Measurements from ENCODE around the gene RNF167. TPM values are rescaled to one million over a fixed set of nuclear protein-coding genes. Genes with fewer than 3 reads are reported as not detected.
A peak's percentile ranks its signal among the peaks of the same experiment; 100 is the strongest.

The RNF167 gene
- total RNA-seq (34.6 TPM), polyA plus RNA-seq (ENCODE audit: insufficient read depth in 1 of 8, insufficient read length in 8 of 8, low replicate concordance in 1 of 8) (10 to 100 TPM; 66.0 to 71.5 (median 69.6) TPM)
- long read RNA-seq, donor 1, transcript RNF167-211 (9 exons, 1,757 nt) = major isoform, 5 of 8 reads
- long read RNA-seq, donor 1, partial matches to known transcripts = 0 of 8 reads
- long read RNA-seq, donor 1, other reads (novel, unspliced or antisense) = 0 of 8 reads
- long read RNA-seq, donor 2, partial matches to known transcripts = 0 of 2 reads
- long read RNA-seq, donor 2, other reads (novel, unspliced or antisense) = 0 of 2 reads
- long read RNA-seq, donor 3, transcript RNF167-211 (9 exons, 1,757 nt) = major isoform, 6 of 9 reads
- long read RNA-seq, donor 3, partial matches to known transcripts = 0 of 9 reads
- long read RNA-seq, donor 3, other reads (novel, unspliced or antisense) = 0 of 9 reads
- long read RNA-seq, donor 4, partial matches to known transcripts = 0 of 1 reads
- long read RNA-seq, donor 4, other reads (novel, unspliced or antisense) = 0 of 1 reads
- long read RNA-seq, donor 5, transcript RNF167-201 (10 exons, 1,915 nt) = minor isoform, 12 of 47 reads
- long read RNA-seq, donor 5, transcript RNF167-211 (9 exons, 1,757 nt) = major isoform, 16 of 47 reads
- long read RNA-seq, donor 5, partial matches to known transcripts = 10 of 47 reads
- long read RNA-seq, donor 5, other reads (novel, unspliced or antisense) = 0 of 47 reads
- long read RNA-seq, donor 6, transcript RNF167-211 (9 exons, 1,757 nt) = minor isoform, 5 of 28 reads
- long read RNA-seq, donor 6, transcript RNF167-201 (10 exons, 1,915 nt) = major isoform, 7 of 28 reads
- long read RNA-seq, donor 6, partial matches to known transcripts = 14 of 28 reads
- long read RNA-seq, donor 6, other reads (novel, unspliced or antisense) = 0 of 28 reads
- long read RNA-seq, donor 7, transcript RNF167-201 (10 exons, 1,915 nt) = minor isoform, 5 of 17 reads
- long read RNA-seq, donor 7, transcript RNF167-211 (9 exons, 1,757 nt) = major isoform, 8 of 17 reads
- long read RNA-seq, donor 7, partial matches to known transcripts = 0 of 17 reads
- long read RNA-seq, donor 7, other reads (novel, unspliced or antisense) = 0 of 17 reads
- long read RNA-seq, donor 8, partial matches to known transcripts = 7 of 17 reads
- long read RNA-seq, donor 8, other reads (novel, unspliced or antisense) = 0 of 17 reads
- long read RNA-seq, donor 9, partial matches to known transcripts = 5 of 12 reads
- long read RNA-seq, donor 9, other reads (novel, unspliced or antisense) = 0 of 12 reads
- long read RNA-seq, donor 10, partial matches to known transcripts = 0 of 11 reads
- long read RNA-seq, donor 10, other reads (novel, unspliced or antisense) = 0 of 11 reads
- long read RNA-seq, donor 11, transcript RNF167-211 (9 exons, 1,757 nt) = major isoform, 5 of 8 reads
- long read RNA-seq, donor 11, partial matches to known transcripts = 0 of 8 reads
- long read RNA-seq, donor 11, other reads (novel, unspliced or antisense) = 0 of 8 reads

GRCh38 chr17:4939796-4940554 is at the start of gene RNF167, which contains the start of gene SLC25A11:
RNF167 (plus strand) TSS chr17:4940268; CDS start chr17:4940910, 642 bp downstream.
SLC25A11 (minus strand) TSS chr17:4940046; CDS start chr17:4939910, 136 bp downstream.
- H3K9me3 ChIP-seq (replicated peaks; ENCODE audit: control insufficient read depth, low read depth, low read length) = no peaks in the 10 kb centered on the region
- peaks cover 64% of the 10 kb centered on the region for H3K36me3 ChIP-seq (ENCODE audit: control insufficient read depth, insufficient read depth, low read length)
- H3K4me1 ChIP-seq (ENCODE audit: control insufficient read depth, insufficient read depth, low read length) = peaks cover 28% of the 10 kb centered on the region
- peak within 1 kb of the TSS; percentile 99 for H3K27ac ChIP-seq (ENCODE audit: low read length)
- H3K27me3 ChIP-seq (ENCODE audit: control insufficient read depth, insufficient read depth, low read length) = no peaks in the 10 kb centered on the region
- peak; percentile 100 for DNase-seq
- under 1% methylated on average over 61 of the region's 72 CpGs for WGBS (ENCODE audit: insufficient coverage)
- H3K4me3 ChIP-seq (ENCODE audit: low read length) = peak within 1 kb of the TSS; percentile 73

- no peak for DNase-seq
- no peak overlapping the region for H3K4me3 ChIP-seq (ENCODE audit: low read length)
- H3K27ac ChIP-seq (ENCODE audit: low read length) = no peak overlapping the region
- no peaks in the 10 kb centered on the region for H3K27me3 ChIP-seq (ENCODE audit: control insufficient read depth, insufficient read depth, low read length)
- WGBS (ENCODE audit: insufficient coverage) = 87% methylated on average over 23 of the region's 42 CpGs
- H3K36me3 ChIP-seq (ENCODE audit: control insufficient read depth, insufficient read depth, low read length) = peaks cover 82% of the 10 kb centered on the region
- no peaks in the 10 kb centered on the region for H3K4me1 ChIP-seq (ENCODE audit: control insufficient read depth, insufficient read depth, low read length)
- no peaks in the 10 kb centered on the region for H3K9me3 ChIP-seq (replicated peaks; ENCODE audit: control insufficient read depth, low read depth, low read length)
Measured at GRCh38 chr17:4891411-4892410, 48.4 kb upstream of the RNF167 start.

- H3K27ac ChIP-seq (ENCODE audit: low read length) = no peak overlapping the region
- H3K4me1 ChIP-seq (ENCODE audit: control insufficient read depth, insufficient read depth, low read length) = no peaks in the 10 kb centered on the region
- H3K36me3 ChIP-seq (ENCODE audit: control insufficient read depth, insufficient read depth, low read length) = peaks cover 80% of the 10 kb centered on the region
- no peak overlapping the region for H3K4me3 ChIP-seq (ENCODE audit: low read length)
- 85% methylated on average over 11 of the region's 23 CpGs for WGBS (ENCODE audit: insufficient coverage)
- H3K9me3 ChIP-seq (replicated peaks; ENCODE audit: control insufficient read depth, low read depth, low read length) = no peaks in the 10 kb centered on the region
- DNase-seq = no peak
- no peaks in the 10 kb centered on the region for H3K27me3 ChIP-seq (ENCODE audit: control insufficient read depth, insufficient read depth, low read length)
Measured at GRCh38 chr17:4892499-4893221, 47.4 kb upstream of the RNF167 start.

DNA sequence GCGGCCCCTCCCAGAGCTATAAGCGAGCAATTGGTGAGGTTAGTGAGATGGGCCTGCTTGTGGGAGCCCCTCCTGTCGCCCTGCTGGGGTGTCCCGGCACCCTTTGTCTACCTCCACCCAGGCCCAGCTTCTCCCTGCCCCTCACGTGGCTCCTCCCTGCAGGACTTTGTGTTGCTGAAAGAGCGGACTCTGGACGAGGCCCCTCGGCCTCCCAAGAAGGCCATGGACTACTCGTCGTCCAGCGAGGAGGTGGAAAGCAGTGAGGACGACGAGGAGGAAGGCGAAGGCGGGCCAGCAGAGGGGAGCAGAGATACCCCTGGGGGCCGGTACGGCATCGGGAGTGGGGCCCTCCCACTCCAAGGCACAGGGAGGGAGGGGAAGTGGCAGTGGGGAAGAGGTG is 46.8 kb upstream of the RNF167 start:
- H3K9me3 ChIP-seq (replicated peaks; ENCODE audit: control insufficient read depth, low read depth, low read length) = no peaks in the 10 kb centered on the region
- 64% methylated on average over 15 of the region's 18 CpGs for WGBS (ENCODE audit: insufficient coverage)
- no peak overlapping the region for H3K4me3 ChIP-seq (ENCODE audit: low read length)
- H3K36me3 ChIP-seq (ENCODE audit: control insufficient read depth, insufficient read depth, low read length) = peaks cover 77% of the 10 kb centered on the region
- no peak for DNase-seq
- H3K27me3 ChIP-seq (ENCODE audit: control insufficient read depth, insufficient read depth, low read length) = peaks cover 2% of the 10 kb centered on the region
- no peaks in the 10 kb centered on the region for H3K4me1 ChIP-seq (ENCODE audit: control insufficient read depth, insufficient read depth, low read length)
- H3K27ac ChIP-seq (ENCODE audit: low read length) = no peak overlapping the region

DNA sequence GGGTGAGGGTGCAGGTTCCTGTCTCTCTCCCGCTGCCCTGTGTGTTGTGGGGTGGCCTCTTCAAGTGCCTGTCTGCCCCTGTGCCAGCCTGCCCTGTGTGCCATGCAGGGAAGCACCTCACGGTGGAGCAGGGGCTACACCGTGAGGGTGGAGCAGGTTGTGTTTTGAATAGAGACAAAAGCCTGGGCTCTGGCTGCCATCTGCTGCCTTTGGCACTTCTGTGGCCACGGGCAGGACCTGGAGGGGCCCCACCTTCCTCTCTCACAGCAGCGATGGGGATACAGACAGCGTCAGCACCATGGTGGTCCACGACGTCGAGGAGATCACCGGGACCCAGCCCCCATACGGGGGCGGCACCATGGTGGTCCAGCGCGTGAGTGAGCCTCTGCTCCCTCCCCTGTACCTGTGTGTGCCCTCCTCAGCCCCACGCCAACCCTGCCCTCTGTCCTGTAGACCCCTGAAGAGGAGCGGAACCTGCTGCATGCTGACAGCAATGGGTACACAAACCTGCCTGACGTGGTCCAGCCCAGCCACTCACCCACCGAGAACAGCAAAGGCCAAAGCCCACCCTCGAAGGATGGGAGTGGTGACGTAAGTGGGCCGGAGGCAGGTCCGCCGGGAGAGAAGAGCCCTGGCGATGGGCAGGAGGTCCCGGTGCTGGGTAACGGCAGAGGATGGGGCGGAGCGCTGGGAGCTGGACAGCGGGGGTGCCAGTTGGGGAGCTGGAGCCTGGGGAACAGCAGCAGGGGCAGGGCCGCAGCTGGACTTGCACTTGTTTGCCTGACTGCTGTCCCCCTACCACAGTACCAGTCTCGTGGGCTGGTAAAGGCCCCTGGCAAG is 46.1 kb upstream of the RNF167 start:
- no peak overlapping the region for H3K4me3 ChIP-seq (ENCODE audit: low read length)
- no peak overlapping the region for H3K27ac ChIP-seq (ENCODE audit: low read length)
- H3K27me3 ChIP-seq (ENCODE audit: control insufficient read depth, insufficient read depth, low read length) = peaks cover 8% of the 10 kb centered on the region
- WGBS (ENCODE audit: insufficient coverage) = 88% methylated on average over 28 of the region's 31 CpGs
- peaks cover 74% of the 10 kb centered on the region for H3K36me3 ChIP-seq (ENCODE audit: control insufficient read depth, insufficient read depth, low read length)
- peaks cover 6% of the 10 kb centered on the region for H3K4me1 ChIP-seq (ENCODE audit: control insufficient read depth, insufficient read depth, low read length)
- DNase-seq = no peak
- no peaks in the 10 kb centered on the region for H3K9me3 ChIP-seq (replicated peaks; ENCODE audit: control insufficient read depth, low read depth, low read length)

DNA sequence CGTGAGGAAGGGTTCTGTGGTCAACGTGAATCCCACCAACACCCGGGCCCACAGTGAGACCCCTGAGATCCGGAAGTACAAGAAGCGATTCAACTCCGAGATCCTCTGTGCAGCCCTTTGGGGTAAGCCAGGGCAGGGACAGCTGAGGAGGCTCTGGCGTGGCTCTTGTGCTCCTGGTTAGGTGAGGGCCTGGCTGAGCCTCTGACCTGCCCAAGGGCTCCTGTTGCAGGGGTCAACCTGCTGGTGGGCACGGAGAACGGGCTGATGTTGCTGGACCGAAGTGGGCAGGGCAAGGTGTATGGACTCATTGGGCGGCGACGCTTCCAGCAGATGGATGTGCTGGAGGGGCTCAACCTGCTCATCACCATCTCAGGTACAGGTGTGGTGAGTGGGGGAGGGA is 44.9 kb upstream of the RNF167 start:
- H3K27ac ChIP-seq (ENCODE audit: low read length) = no peak overlapping the region
- WGBS (ENCODE audit: insufficient coverage) = 92% methylated on average over 9 of the region's 13 CpGs
- H3K9me3 ChIP-seq (replicated peaks; ENCODE audit: control insufficient read depth, low read depth, low read length) = no peaks in the 10 kb centered on the region
- no peak overlapping the region for H3K4me3 ChIP-seq (ENCODE audit: low read length)
- H3K27me3 ChIP-seq (ENCODE audit: control insufficient read depth, insufficient read depth, low read length) = peaks cover 20% of the 10 kb centered on the region
- DNase-seq = no peak
- peaks cover 69% of the 10 kb centered on the region for H3K36me3 ChIP-seq (ENCODE audit: control insufficient read depth, insufficient read depth, low read length)
- H3K4me1 ChIP-seq (ENCODE audit: control insufficient read depth, insufficient read depth, low read length) = peaks cover 17% of the 10 kb centered on the region

GRCh38 chr17:4895657-4896331 is 44.3 kb upstream of the RNF167 start:
- Histone ChIP-seq H3K4me1 (ENCODE audit: control insufficient read depth, insufficient read depth, low read length) (peaks cover 23% of the 10 kb centered on the region), H3K9me3 (replicated peaks; ENCODE audit: control insufficient read depth, low read depth, low read length) (no peaks in the 10 kb centered on the region), H3K4me3 (ENCODE audit: low read length) (no peak overlapping the region), H3K27me3 (ENCODE audit: control insufficient read depth, insufficient read depth, low read length) (peaks cover 27% of the 10 kb centered on the region), H3K36me3 (ENCODE audit: control insufficient read depth, insufficient read depth, low read length) (peaks cover 62% of the 10 kb centered on the region), H3K27ac (ENCODE audit: low read length) (no peak overlapping the region)
- 59% methylated on average over 22 of the region's 27 CpGs for WGBS (ENCODE audit: insufficient coverage)
- peak; percentile 20 for DNase-seq

Measured in muscle of leg (tissue), 16 donors.